CD4-positive, alpha-beta T cell (primary cell): Measurements from ENCODE around the gene AKAP12. TPM values are rescaled to one million over a fixed set of nuclear protein-coding genes. Genes with fewer than 3 reads are reported as not detected.

Experiments used
- ATAC-seq: fragments of 200-7000 bp; cut with Tn5 transposase; one replicate; pipeline ENCODE4 v1.10.0; 2022; ENCODE audit warnings: mild to moderate bottlenecking; ENCODE audit not compliant: poor library complexity
- CTCF ChIA-PET: fragments of 350-600 bp; sonication (Branson Sonifier 250); formaldehyde crosslinking; loops from one replicate; lab custom pipeline; 2021; ENCODE audit warnings: antibody characterized with exemption, inconsistent platforms; lab: Charles Lee
- POLR2A ChIA-PET: fragments of 350-600 bp; sonication (Branson Sonifier 250); formaldehyde crosslinking; loops from one replicate; lab custom pipeline; 2021; ENCODE audit warnings: antibody characterized with exemption, inconsistent platforms; lab: Charles Lee
- DNase-seq, 14 experiments: peaks; one replicate each; pipeline ENCODE4 v3.0.0-alpha.2; 2013 to 2020; ENCODE audit warnings: mixed read lengths in 2 of 14
- H3K27ac ChIP-seq, 2 donors: one replicate each; pipeline versions ENCODE4 v1.5.1 to v1.7.0; 2013; ENCODE audit warnings: low read length in 2 of 2, low read depth in 1 of 2, mild to moderate bottlenecking in 1 of 2
- H3K27me3 ChIP-seq, 2 experiments: 1 replicate in 1 of 2; 2 replicates in 1 of 2; pipeline versions ENCODE4 v1.6.1 to v1.7.0; 2013; ENCODE audit warnings: low read length in 2 of 2, control low read depth in 1 of 2, mild to moderate bottlenecking in 1 of 2, moderate library complexity in 1 of 2; ENCODE audit not compliant: insufficient read depth in 2 of 2, control insufficient read depth in 1 of 2
- H3K36me3 ChIP-seq: one replicate; pipeline ENCODE4 v1.6.1; 2013; ENCODE audit warnings: low read length, control low read depth; ENCODE audit not compliant: insufficient read depth
- H3K4me1 ChIP-seq: one replicate; pipeline ENCODE4 v1.6.1; 2013; ENCODE audit warnings: low read length, control low read depth; ENCODE audit not compliant: insufficient read depth
- H3K4me3 ChIP-seq: one replicate; pipeline ENCODE4 v1.5.1; 2013; ENCODE audit warnings: mild to moderate bottlenecking, low read length, moderate library complexity
- H3K9me3 ChIP-seq, 2 experiments: 1 replicate in 1 of 2; 2 replicates in 1 of 2; pipeline versions ENCODE4 v1.6.1 to v1.7.0; 2013; ENCODE audit warnings: low read length in 2 of 2, mild to moderate bottlenecking in 2 of 2, control low read depth in 1 of 2, moderate library complexity in 1 of 2; ENCODE audit not compliant: control insufficient read depth in 1 of 2, insufficient read depth in 1 of 2
- H3K27ac Mint-ChIP-seq: one replicate; pipeline ENCODE4 v1.8.0; 2020; ENCODE audit warnings: mixed read lengths
- H3K27me3 Mint-ChIP-seq: one replicate; pipeline ENCODE4 v1.8.0; 2021; ENCODE audit warnings: mixed read lengths
- H3K36me3 Mint-ChIP-seq: one replicate; pipeline ENCODE4 v1.8.0; 2021; ENCODE audit warnings: low read depth, mixed read lengths
- H3K4me1 Mint-ChIP-seq: one replicate; pipeline ENCODE4 v1.8.0; 2021; ENCODE audit warnings: low read depth, mixed read lengths
- H3K4me3 Mint-ChIP-seq: one replicate; pipeline ENCODE4 v1.8.0; 2020; ENCODE audit warnings: mild to moderate bottlenecking, mixed read lengths
- H3K9me3 Mint-ChIP-seq: one replicate; pipeline ENCODE4 v1.8.0; 2020; ENCODE audit warnings: mixed read lengths
- intact Hi-C, 2 experiments: fragments of 100-400 bp; cut with DNase I in 1 of 2; cut with micrococcal nuclease in 1 of 2; formaldehyde crosslinking; loops; one replicate each; pipeline versions ENCODE4 v1.15.1 to v1.9.0; 2023 to 2025; cut with DNase I, micrococcal nuclease
- total RNA-seq, 174 experiments: library from RNA in 2 of 174; stranded (reverse) in 2 of 174; gene quantifications; one replicate each; pipeline ENCODE4 v1.2.3 and lab custom pipeline; 2021 to 2026
- TF ChIP-seq, protein P1 (sequence below): fragments of 200-600 bp; IDR thresholded peaks from one replicate; pipeline ENCODE4 v1.8.0; 2022; ENCODE audit warnings: antibody characterized with exemption, mild to moderate bottlenecking

AKAP12 gene
- total RNA-seq, 2 experiments from 2014 or later, result 0.03 to 0.05 TPM

DNA sequence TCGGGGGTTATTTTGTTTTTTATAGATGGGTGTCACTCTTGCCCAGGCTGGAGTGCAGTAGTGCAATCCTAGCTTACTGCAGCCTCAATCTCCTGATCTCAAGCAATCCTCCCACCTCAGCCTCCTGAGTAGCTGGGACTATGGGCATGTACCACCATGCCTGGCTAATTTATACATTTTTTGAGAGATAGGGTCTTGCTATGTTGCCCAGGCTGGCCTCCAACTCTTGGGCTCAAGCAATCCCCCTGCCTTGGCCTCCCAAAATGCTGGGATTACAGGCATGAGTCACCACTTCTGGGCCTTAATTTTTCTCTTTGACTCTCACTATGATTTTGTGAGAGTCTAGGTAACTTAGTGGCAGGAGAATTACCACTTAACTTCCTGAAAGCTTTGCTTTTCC, 23.3 kb downstream of the AKAP12 start:
- Mint-ChIP-seq H3K27ac (no peak overlapping the region), H3K4me3 (no peak overlapping the region)

DNA sequence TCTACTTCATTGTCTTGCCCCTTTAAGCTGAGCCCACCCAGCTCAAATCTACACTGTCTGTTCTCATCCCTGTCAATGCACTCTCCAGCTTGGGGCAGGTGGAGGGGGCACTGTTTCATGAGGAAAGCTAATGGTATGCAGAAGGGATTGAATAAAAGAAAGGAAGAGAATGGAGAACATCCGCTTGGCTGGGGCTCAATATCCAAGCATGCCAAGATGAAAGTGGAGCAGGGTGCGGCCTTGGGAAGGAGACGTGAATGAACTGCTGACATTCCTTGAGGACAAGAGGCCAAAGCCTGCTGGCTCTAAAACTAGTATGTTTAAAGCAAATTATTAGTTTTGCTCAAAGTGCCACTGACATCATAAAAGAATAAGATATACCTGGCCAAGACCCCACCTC, 24.2 kb downstream of the AKAP12 start:
- intact Hi-C loops, result no loop called here
- TF ChIP-seq, protein P1, sequence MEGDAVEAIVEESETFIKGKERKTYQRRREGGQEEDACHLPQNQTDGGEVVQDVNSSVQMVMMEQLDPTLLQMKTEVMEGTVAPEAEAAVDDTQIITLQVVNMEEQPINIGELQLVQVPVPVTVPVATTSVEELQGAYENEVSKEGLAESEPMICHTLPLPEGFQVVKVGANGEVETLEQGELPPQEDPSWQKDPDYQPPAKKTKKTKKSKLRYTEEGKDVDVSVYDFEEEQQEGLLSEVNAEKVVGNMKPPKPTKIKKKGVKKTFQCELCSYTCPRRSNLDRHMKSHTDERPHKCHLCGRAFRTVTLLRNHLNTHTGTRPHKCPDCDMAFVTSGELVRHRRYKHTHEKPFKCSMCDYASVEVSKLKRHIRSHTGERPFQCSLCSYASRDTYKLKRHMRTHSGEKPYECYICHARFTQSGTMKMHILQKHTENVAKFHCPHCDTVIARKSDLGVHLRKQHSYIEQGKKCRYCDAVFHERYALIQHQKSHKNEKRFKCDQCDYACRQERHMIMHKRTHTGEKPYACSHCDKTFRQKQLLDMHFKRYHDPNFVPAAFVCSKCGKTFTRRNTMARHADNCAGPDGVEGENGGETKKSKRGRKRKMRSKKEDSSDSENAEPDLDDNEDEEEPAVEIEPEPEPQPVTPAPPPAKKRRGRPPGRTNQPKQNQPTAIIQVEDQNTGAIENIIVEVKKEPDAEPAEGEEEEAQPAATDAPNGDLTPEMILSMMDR, result no peak
- Histone ChIP-seq H3K27me3 (peaks cover 0 to 3% of the 10 kb centered on the region in 2 experiments), H3K4me1 (no peaks in the 10 kb centered on the region), H3K4me3 (no peak overlapping the region), H3K36me3 (no peaks in the 10 kb centered on the region), H3K9me3 (no peaks in the 10 kb centered on the region), H3K27ac (no peak overlapping the region)
- CTCF ChIA-PET, result no interaction called here
- POLR2A ChIA-PET, result no interaction called here
- Mint-ChIP-seq H3K9me3 (no peaks in the 10 kb centered on the region), H3K4me1 (no peaks in the 10 kb centered on the region), H3K27me3 (peaks cover 40% of the 10 kb centered on the region), H3K27ac (no peak overlapping the region), H3K36me3 (no peaks in the 10 kb centered on the region), H3K4me3 (no peak overlapping the region)
- ATAC-seq, result no peak
- DNase-seq, result no peak

More for the DNA sequence above, 23.3 kb downstream of the AKAP12 start:
- peaks cover 0 to 3% of the 10 kb centered on the region in 2 experiments for H3K27me3 ChIP-seq
- POLR2A ChIA-PET, result no interaction called here
- no peak overlapping the region for H3K4me3 ChIP-seq
- H3K4me1 ChIP-seq, result no peaks in the 10 kb centered on the region
- no peaks in the 10 kb centered on the region for H3K9me3 ChIP-seq
- ATAC-seq (no peak), DNase-seq (no peak)
- Mint-ChIP-seq H3K36me3 (no peaks in the 10 kb centered on the region), H3K27me3 (peaks cover 40% of the 10 kb centered on the region), H3K4me1 (no peaks in the 10 kb centered on the region), H3K9me3 (no peaks in the 10 kb centered on the region)
- TF ChIP-seq, protein P1, result no peak
- no peaks in the 10 kb centered on the region for H3K36me3 ChIP-seq
- CTCF ChIA-PET, result no interaction called here
- no peak overlapping the region for H3K27ac ChIP-seq
- intact Hi-C loops, result no loop called here

DNA sequence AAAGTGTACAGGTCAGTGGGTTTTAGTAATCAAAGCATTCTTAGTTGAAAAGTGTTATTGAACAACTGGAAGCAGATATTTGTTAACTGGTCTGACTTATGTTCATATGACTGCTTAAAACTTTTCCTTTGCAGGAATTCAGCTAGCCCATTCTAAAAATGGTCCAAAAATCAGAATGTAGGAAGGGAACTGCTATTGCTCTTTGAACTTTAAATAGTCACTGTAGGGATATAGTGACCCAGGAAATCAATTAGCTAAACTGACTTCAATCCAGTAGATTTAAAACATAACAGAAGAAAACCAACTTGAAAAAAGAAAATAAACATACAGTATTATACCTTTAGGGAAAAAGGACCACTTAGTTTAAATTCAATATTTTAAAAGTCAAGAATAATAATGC, 25.5 kb downstream of the AKAP12 start:
- DNase-seq, result no peak
- Mint-ChIP-seq H3K9me3 (no peaks in the 10 kb centered on the region), H3K27ac (no peak overlapping the region), H3K4me3 (no peak overlapping the region), H3K27me3 (peaks cover 42% of the 10 kb centered on the region), H3K4me1 (no peaks in the 10 kb centered on the region), H3K36me3 (no peaks in the 10 kb centered on the region)
- TF ChIP-seq, protein P1, result no peak
- Histone ChIP-seq H3K27ac (no peak overlapping the region), H3K36me3 (no peaks in the 10 kb centered on the region), H3K9me3 (no peaks in the 10 kb centered on the region), H3K27me3 (peaks cover 0 to 3% of the 10 kb centered on the region in 2 experiments), H3K4me3 (no peak overlapping the region), H3K4me1 (no peaks in the 10 kb centered on the region)
- ATAC-seq, result no peak
- ChIA-PET CTCF (no interaction called here), POLR2A (no interaction called here)
- intact Hi-C loops, result no loop called here
